HL-60 (cell line): ENCODE measurements around the gene P2RX3.

Experiments used
- POLR2AphosphoS5 ChIP-seq: IDR thresholded peaks from 2 replicates; pipeline ENCODE4 v1.6.1; 2012; ENCODE audit warnings: low read depth
- TF ChIP-seq, protein P1 (sequence below): IDR thresholded peaks from one replicate; pipeline ENCODE4 v1.5.1; 2011; ENCODE audit warnings: low read length, control low read depth, inconsistent platforms; ENCODE audit not compliant: insufficient read depth

DNA sequence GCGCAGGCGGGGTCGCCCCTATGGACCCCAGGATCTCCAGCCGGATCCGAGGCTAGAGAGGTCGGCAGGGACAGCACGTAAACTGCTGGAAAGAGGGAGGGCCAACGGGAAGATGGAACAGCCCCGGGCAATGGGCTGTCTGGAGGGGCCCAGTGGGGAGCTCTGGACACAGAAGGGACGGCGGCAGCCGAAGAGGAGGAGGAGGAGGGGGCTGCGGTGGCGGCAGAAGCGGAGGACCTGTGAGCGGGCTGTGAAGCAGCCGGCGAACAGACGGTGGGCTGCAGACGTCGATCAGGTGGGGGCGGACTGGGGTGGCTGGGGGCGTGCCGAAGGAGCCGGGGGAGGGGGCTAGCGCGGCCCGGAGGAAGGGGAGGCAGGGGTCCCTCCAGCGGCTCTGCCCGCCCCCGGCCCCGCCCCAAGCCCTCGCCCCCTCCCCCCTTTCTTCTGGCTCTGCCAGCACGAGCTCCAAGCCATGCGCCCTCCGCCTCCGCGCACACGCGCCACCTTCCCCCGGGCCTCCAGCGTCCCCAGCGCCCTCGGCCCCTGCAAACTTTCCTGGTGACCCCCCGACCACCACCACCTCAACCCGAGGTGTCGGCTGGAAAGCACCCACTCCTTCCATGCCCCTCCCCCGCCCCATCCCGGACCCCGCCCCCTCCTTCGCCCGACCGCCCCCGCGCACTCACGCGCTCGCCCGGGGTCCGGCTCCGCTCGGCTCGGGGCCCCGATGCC lies 13.8 kb upstream of the P2RX3 start:
- TF ChIP-seq, protein P1, sequence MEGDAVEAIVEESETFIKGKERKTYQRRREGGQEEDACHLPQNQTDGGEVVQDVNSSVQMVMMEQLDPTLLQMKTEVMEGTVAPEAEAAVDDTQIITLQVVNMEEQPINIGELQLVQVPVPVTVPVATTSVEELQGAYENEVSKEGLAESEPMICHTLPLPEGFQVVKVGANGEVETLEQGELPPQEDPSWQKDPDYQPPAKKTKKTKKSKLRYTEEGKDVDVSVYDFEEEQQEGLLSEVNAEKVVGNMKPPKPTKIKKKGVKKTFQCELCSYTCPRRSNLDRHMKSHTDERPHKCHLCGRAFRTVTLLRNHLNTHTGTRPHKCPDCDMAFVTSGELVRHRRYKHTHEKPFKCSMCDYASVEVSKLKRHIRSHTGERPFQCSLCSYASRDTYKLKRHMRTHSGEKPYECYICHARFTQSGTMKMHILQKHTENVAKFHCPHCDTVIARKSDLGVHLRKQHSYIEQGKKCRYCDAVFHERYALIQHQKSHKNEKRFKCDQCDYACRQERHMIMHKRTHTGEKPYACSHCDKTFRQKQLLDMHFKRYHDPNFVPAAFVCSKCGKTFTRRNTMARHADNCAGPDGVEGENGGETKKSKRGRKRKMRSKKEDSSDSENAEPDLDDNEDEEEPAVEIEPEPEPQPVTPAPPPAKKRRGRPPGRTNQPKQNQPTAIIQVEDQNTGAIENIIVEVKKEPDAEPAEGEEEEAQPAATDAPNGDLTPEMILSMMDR, result no peak
- TF ChIP-seq POLR2AphosphoS5, result no peak
